HG03045 (cell line): ENCODE measurements around the gene RNF144A.

Experiments used
- ATAC-seq: cut with Tn5 transposase; IDR thresholded peaks from one replicate; pipeline ENCODE4 v1.9.1; 2021; ENCODE audit warnings: mild to moderate bottlenecking, moderate library complexity; ENCODE audit not compliant: unreplicated experiment

Gene RNF144A

GRCh38 chr2:7020059-7020458 is 102.8 kb downstream of the RNF144A start:
- ATAC-seq: no peak

GRCh38 chr2:7020468-7020867 is 103.3 kb downstream of the RNF144A start:
- no peak for ATAC-seq

- ATAC-seq: no peak
Observed at GRCh38 chr2:7020939-7021470, 103.8 kb downstream of the RNF144A start.

- ATAC-seq: no peak
Observed at GRCh38 chr2:7022492-7023385, 105.5 kb downstream of the RNF144A start.

GRCh38 chr2:7023542-7023941 is 106.3 kb downstream of the RNF144A start:
- no peak for ATAC-seq

GRCh38 chr2:7024261-7024660 is 107.0 kb downstream of the RNF144A start:
- ATAC-seq: no peak

GRCh38 chr2:7025082-7025481 is 107.9 kb downstream of the RNF144A start:
- ATAC-seq: no peak

GRCh38 chr2:7026742-7027141 is 109.5 kb downstream of the RNF144A start:
- no peak for ATAC-seq

GRCh38 chr2:7027411-7027810 is 110.2 kb downstream of the RNF144A start:
- no peak for ATAC-seq

GRCh38 chr2:7027956-7028655 is 110.9 kb downstream of the RNF144A start:
- ATAC-seq: no peak

- no peak for ATAC-seq
Observed at GRCh38 chr2:7028846-7029245, 111.6 kb downstream of the RNF144A start.

GRCh38 chr2:7029291-7030059 is 112.3 kb downstream of the RNF144A start:
- no peak for ATAC-seq

- ATAC-seq: no peak
Observed at GRCh38 chr2:7030810-7031209, 113.6 kb downstream of the RNF144A start.

- no peak for ATAC-seq
Observed at GRCh38 chr2:7031547-7032245, 114.5 kb downstream of the RNF144A start.

- ATAC-seq: no peak
Observed at GRCh38 chr2:7032371-7032770, 115.2 kb downstream of the RNF144A start.

GRCh38 chr2:7033136-7033960 is 116.1 kb downstream of the RNF144A start:
- ATAC-seq: no peak

GRCh38 chr2:7034303-7034702 is 117.1 kb downstream of the RNF144A start:
- ATAC-seq: no peak

- ATAC-seq: no peak
Observed at GRCh38 chr2:7035884-7036283, 118.7 kb downstream of the RNF144A start.
